H1 (cell line): ENCODE measurements around the gene NCOA1. TPM values are rescaled to one million over a fixed set of nuclear protein-coding genes. Genes with fewer than 3 reads are reported as not detected.

ENCODE experiments used
- CHD1 ChIP-seq: IDR thresholded peaks from 2 replicates; pipeline ENCODE4 v1.6.1; 2012; ENCODE audit warnings: low read depth, low read length, improper control_type of control experiment
- EGR1 ChIP-seq: IDR thresholded peaks from 2 replicates; pipeline ENCODE4 v1.6.1; 2011; ENCODE audit warnings: low read depth, low read length, borderline replicate concordance
- FOSL1 ChIP-seq: IDR thresholded peaks from 2 replicates; pipeline ENCODE4 v1.6.1; 2011; ENCODE audit warnings: mild to moderate bottlenecking, low read depth, low read length, moderate library complexity; ENCODE audit not compliant: insufficient read depth
- NANOG ChIP-seq: IDR thresholded peaks from 2 replicates; pipeline ENCODE4 v1.6.1; 2011; ENCODE audit warnings: low read length, low read depth, mild to moderate bottlenecking, inconsistent platforms; ENCODE audit not compliant: insufficient read depth, poor library complexity, severe bottlenecking
- POLR2AphosphoS5 ChIP-seq: IDR thresholded peaks from 2 replicates; pipeline ENCODE4 v1.6.1; 2011; ENCODE audit warnings: low read depth, low read length
- USF2 ChIP-seq: IDR thresholded peaks from 2 replicates; pipeline ENCODE4 v1.6.1; 2011; ENCODE audit warnings: low read length, improper control_type of control experiment
- ZNF274 ChIP-seq: IDR thresholded peaks from 2 replicates; pipeline ENCODE4 v1.7.0; 2012; ENCODE audit warnings: low read length, borderline replicate concordance; ENCODE audit errors: extremely low read depth
- polyA plus RNA-seq, 7 experiments: library from polyadenylated mRNA; depleted of rRNA in 3 of 7; stranded (reverse) in 5 of 7; unstranded in 2 of 7; fragments of >200 nt in 5 of 7; fragments of 200-250 nt in 2 of 7; gene quantifications; 1 replicate in 5 of 7; 2 replicates in 1 of 7; 4 replicates in 1 of 7; pipeline versions ENCODE4 v1.2.1 to v1.2.3, GENCODE V29; 2011 to 2013; ENCODE audit warnings: missing spikeins in 2 of 7, mixed read lengths in 2 of 7
- total RNA-seq: library from RNA; stranded (reverse); fragmentation: NEBNext Ultra II Directional; extraction: Animal tissue kit (Norgen Biotek cat#: 25700); gene quantifications from 2 replicates; pipeline ENCODE4 v1.2.1, GENCODE V29; 2021
- TF ChIP-seq, protein P1 (sequence below): IDR thresholded peaks from 2 replicates; pipeline ENCODE4 v1.6.1; 2012; ENCODE audit warnings: inconsistent platforms

NCOA1 gene
- total and polyA plus RNA-seq, 2 of the 8 experiments (the other 6 are each of a cell fraction or from before 2014, with no cell fraction given): 12.8 to 17.9 TPM

GRCh38 chr2:24611631-24612030 lies 120.6 kb downstream of the NCOA1 start (continued):
- TF ChIP-seq ZNF274 (no peak), FOSL1 (no peak), EGR1 (no peak), CHD1 (no peak), POLR2AphosphoS5 (no peak), NANOG (no peak), USF2 (no peak)
- TF ChIP-seq, protein P1, sequence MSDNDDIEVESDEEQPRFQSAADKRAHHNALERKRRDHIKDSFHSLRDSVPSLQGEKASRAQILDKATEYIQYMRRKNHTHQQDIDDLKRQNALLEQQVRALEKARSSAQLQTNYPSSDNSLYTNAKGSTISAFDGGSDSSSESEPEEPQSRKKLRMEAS: no peak
